HEK293T (cell line): ENCODE data around the gene FAAP20.
"Not testable (repeated sequence)": the region's sequence is repeated elsewhere in the genome, so short reads cannot be mapped to it uniquely, and the experiment has no call there.

Experiments used
- CTCF ChIA-PET: fragments of 350-600 bp; formaldehyde crosslinking; extraction: SDS; loops from one replicate; lab custom pipeline; 2021; ENCODE audit warnings: antibody characterized with exemption, inconsistent platforms; lab: Yijun Ruan, JAX
- POLR2A ChIA-PET: fragments of 350-600 bp; formaldehyde crosslinking; extraction: SDS; loops from one replicate; lab custom pipeline; 2020; ENCODE audit warnings: antibody characterized with exemption, inconsistent platforms; lab: Yijun Ruan, JAX
- DNase-seq: peaks from one replicate; pipeline ENCODE4 v3.0.0; 2012; ENCODE audit warnings: mixed read lengths; ENCODE audit errors: extremely low spot score
- ARNT ChIP-seq: fragments of 450-650 bp; IDR thresholded peaks from 2 replicates; pipeline ENCODE4 v1.6.1; 2017; ENCODE audit warnings: mild to moderate bottlenecking
- BHLHE40 ChIP-seq: fragments of 450-650 bp; IDR thresholded peaks from 2 replicates; pipeline ENCODE4 v1.6.1; 2016; ENCODE audit warnings: mild to moderate bottlenecking, moderate library complexity, borderline replicate concordance
- CTBP1 ChIP-seq: fragments of 450-650 bp; IDR thresholded peaks from 2 replicates; pipeline ENCODE4 v1.6.1; 2016; ENCODE audit warnings: borderline replicate concordance
- ELF4 ChIP-seq: fragments of 450-650 bp; IDR thresholded peaks from 2 replicates; pipeline ENCODE4 v1.6.1; 2017; ENCODE audit warnings: antibody characterized with exemption
- FOXA1 ChIP-seq: fragments of 450-650 bp; IDR thresholded peaks from 2 replicates; pipeline ENCODE4 v1.6.1; 2016; ENCODE audit warnings: mild to moderate bottlenecking
- FOXK2 ChIP-seq: fragments of 450-650 bp; IDR thresholded peaks from 2 replicates; pipeline ENCODE4 v1.6.1; 2016; ENCODE audit warnings: mild to moderate bottlenecking
- FOXM1 ChIP-seq: fragments of 450-650 bp; IDR thresholded peaks from 2 replicates; pipeline ENCODE4 v1.6.1; 2017; ENCODE audit warnings: mild to moderate bottlenecking, borderline replicate concordance
- HDGF ChIP-seq: fragments of 450-650 bp; IDR thresholded peaks from 2 replicates; pipeline ENCODE4 v1.6.1; 2017; ENCODE audit warnings: antibody characterized with exemption, borderline replicate concordance
- L3MBTL2 ChIP-seq: fragments of 450-650 bp; conservative IDR thresholded peaks from 2 replicates; pipeline ENCODE4 v1.6.1; 2016; ENCODE audit warnings: mild to moderate bottlenecking
- LEF1 ChIP-seq: fragments of 450-650 bp; IDR thresholded peaks from 2 replicates; pipeline ENCODE4 v1.6.1; 2017; ENCODE audit warnings: mild to moderate bottlenecking, borderline replicate concordance
- NFRKB ChIP-seq: fragments of 450-650 bp; IDR thresholded peaks from 2 replicates; pipeline ENCODE4 v1.6.1; 2016; ENCODE audit warnings: mild to moderate bottlenecking, moderate library complexity
- SP1 ChIP-seq: fragments of 450-650 bp; IDR thresholded peaks from 2 replicates; pipeline ENCODE4 v1.6.1; 2017
- SUZ12 ChIP-seq: fragments of 450-650 bp; IDR thresholded peaks from 2 replicates; pipeline ENCODE4 v1.6.1; 2016; ENCODE audit warnings: mild to moderate bottlenecking
- TARDBP ChIP-seq: fragments of 450-650 bp; IDR thresholded peaks from 2 replicates; pipeline ENCODE4 v1.6.1; 2016
- ZNF384 ChIP-seq: fragments of 450-650 bp; IDR thresholded peaks from 2 replicates; pipeline ENCODE4 v1.6.1; 2016
- TF ChIP-seq, protein P1 (sequence below): fragments of 450-650 bp; IDR thresholded peaks from 2 replicates; pipeline ENCODE4 v1.6.1; 2016

The FAAP20 gene

DNA sequence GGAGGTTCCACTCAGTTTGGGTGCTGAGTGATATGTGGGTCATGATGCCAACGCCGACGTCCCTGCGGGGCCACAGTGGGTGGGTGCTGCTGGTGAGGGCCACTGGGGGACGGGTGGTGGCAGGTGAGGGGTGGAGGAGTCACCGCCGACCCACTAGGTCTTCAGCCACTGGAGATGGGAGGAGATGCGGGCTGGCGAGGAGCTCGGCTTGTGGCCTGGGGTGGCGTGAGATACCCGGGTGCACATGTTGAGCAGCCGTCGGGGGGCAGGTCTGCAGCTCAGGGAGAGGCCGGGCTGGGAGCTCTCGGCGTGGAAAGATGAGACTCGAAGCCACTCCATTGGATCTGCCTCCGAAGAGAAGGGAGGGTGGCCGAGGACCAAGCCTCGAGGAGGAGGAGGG lies 40.5 kb downstream of the FAAP20 start:
- CTCF ChIA-PET = no interaction called here
- TF ChIP-seq L3MBTL2 = no peak
- DNase-seq = no peak
- POLR2A ChIA-PET = no interaction called here

DNA sequence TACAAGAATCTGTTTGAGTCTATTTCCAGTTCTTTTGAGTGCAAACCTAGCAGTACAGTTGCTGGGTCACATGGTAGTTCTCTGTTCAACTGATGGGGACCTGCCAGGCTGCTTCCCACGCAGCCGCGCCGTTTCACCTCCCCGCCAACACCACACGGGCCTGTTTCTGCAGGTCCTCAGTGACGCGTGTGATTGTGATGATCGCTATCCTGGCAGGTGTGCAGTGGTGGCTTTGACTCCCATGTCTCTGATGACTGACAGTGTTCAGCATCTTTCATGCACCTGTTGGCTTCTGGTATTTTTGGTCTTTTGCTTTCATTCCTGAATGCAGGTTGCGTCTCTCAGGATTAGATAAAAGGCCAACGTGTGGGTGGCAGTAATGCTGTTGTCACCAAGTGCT lies 41.6 kb downstream of the FAAP20 start:
- TF ChIP-seq TARDBP (no peak), FOXM1 (no peak), SP1 (no peak), BHLHE40 (no peak), HDGF (no peak), L3MBTL2 (no peak), ZNF384 (no peak), FOXA1 (no peak), ELF4 (no peak), NFRKB (no peak), SUZ12 (no peak), LEF1 (no peak), FOXK2 (no peak)
- TF ChIP-seq, protein P1, sequence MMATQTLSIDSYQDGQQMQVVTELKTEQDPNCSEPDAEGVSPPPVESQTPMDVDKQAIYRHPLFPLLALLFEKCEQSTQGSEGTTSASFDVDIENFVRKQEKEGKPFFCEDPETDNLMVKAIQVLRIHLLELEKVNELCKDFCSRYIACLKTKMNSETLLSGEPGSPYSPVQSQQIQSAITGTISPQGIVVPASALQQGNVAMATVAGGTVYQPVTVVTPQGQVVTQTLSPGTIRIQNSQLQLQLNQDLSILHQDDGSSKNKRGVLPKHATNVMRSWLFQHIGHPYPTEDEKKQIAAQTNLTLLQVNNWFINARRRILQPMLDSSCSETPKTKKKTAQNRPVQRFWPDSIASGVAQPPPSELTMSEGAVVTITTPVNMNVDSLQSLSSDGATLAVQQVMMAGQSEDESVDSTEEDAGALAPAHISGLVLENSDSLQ = no peak
- CTCF ChIA-PET = no interaction called here
- POLR2A ChIA-PET = no interaction called here
- DNase-seq = no peak

DNA sequence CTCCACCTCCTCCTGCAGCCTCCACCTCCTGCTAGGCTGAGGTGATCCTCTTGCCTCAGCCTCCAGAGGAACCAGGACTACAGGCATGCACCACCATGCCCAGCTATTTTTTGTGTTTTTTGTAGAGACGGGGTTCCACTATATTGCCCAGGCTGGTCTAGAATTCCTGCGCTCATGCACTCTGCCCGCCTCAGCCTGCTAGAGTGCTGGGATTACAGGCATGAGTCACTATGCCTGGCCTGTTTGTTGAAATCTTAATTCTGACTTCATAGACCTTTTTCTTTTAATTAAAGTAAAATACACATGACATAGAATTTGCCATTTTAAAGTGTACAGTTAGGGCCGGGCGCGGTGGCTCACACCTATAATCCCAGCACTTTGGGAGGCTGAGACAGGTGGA lies 42.7 kb downstream of the FAAP20 start:
- CTCF ChIA-PET = interaction anchor here (0.5 to 1.2 kb wide), 3 partner anchors 12 to 174 kb away, joined by 3 to 4 read pairs (median 3); no protein-coding TSS in a partner anchor
- DNase-seq = no peak
- POLR2A ChIA-PET = no interaction called here
- TF ChIP-seq ZNF384 (no peak), CTBP1 (no peak), FOXM1 (no peak), TARDBP (no peak), NFRKB (no peak), FOXA1 (no peak), HDGF (no peak), SUZ12 (no peak)

DNA sequence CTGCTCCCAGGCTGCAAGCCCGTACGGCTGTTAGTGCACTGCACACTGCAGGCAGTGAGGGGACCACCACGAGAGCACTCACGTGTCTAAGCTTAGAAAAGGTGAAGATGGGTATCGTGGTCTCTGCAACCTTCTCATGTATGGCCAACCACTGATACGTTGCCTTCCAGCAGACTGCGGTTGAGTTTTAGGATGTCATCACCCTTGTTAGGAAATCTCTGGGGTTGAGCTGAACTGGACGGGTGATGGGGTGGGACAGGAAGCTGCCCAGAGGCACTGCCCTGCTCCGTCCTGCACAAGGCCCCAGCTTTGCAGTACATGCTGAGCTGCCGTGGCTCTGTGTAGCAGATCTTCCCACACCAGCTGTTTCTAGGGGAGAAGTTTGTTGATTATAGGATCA lies 43.3 kb downstream of the FAAP20 start:
- TF ChIP-seq CTBP1 (no peak), ARNT (no peak), NFRKB (no peak), L3MBTL2 (no peak), SUZ12 (no peak), SP1 (no peak), FOXA1 (no peak), FOXK2 (no peak), FOXM1 (no peak), TARDBP (no peak), HDGF (no peak), LEF1 (no peak), ELF4 (no peak), ZNF384 (no peak), BHLHE40 (no peak)
- TF ChIP-seq, protein P1 = no peak
- CTCF ChIA-PET = interaction anchor here (0.5 to 1.2 kb wide), 3 partner anchors 11 to 173 kb away, joined by 3 to 4 read pairs (median 3); no protein-coding TSS in a partner anchor
- DNase-seq = no peak
- POLR2A ChIA-PET = no interaction called here

DNA sequence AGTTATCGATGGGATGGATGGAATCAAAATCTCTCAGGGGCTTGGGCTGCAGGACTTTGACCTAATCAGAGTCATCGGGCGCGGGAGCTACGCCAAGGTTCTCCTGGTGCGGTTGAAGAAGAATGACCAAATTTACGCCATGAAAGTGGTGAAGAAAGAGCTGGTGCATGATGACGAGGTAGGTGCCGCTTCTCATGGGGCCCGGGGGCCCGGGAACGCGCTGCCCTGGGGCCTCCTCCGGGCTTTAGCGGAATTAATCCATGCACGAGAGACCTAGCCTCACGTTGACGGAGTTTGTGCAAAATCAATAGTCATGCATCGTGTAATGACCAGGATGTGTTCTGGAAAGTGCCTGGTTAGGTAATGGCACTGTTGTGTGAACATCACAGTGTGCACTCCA lies 43.8 kb downstream of the FAAP20 start:
- ChIA-PET POLR2A (no interaction called here), CTCF (interaction anchor here (1.2 kb wide), 1 partner anchor 11 kb away, joined by 4 read pairs; no protein-coding TSS in a partner anchor)
- no peak for TF ChIP-seq HDGF
- no peak for TF ChIP-seq CTBP1
- TF ChIP-seq ZNF384 = no peak
- TF ChIP-seq, protein P1 = no peak
- no peak for TF ChIP-seq FOXK2
- TF ChIP-seq LEF1 = no peak
- no peak for TF ChIP-seq NFRKB
- no peak for TF ChIP-seq L3MBTL2
- no peak for TF ChIP-seq ELF4
- TF ChIP-seq SP1 = no peak
- no peak for TF ChIP-seq FOXM1
- no peak for TF ChIP-seq ARNT
- no peak for TF ChIP-seq BHLHE40
- TF ChIP-seq FOXA1 = no peak
- TF ChIP-seq SUZ12 = no peak
- no peak for TF ChIP-seq TARDBP
- DNase-seq = no peak

DNA sequence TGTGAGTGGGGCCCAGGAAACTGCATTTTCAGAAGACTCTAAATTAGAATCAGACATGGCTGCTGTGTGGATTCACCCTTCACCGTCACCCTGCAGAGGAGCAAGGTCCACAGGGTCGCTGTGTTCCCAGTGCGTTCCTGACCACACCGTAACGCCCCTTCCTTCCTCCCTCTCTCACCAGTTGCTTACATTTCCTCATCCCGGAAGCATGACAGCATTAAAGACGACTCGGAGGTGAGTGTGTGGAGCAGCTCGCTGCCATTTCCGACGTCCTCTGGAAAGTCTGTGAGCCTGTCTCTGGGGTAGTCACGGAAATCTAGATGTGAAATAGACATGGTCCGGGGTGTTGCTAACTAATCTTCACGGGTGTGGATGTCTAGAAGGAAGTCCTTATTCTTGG lies 45.9 kb downstream of the FAAP20 start:
- DNase-seq = no peak
- CTCF ChIA-PET = interaction anchor here (0.5 to 1.4 kb wide), 3 partner anchors 9 to 777 kb away, joined by 3 to 5 read pairs (median 3); no protein-coding TSS in a partner anchor
- POLR2A ChIA-PET = no interaction called here
- TF ChIP-seq LEF1 = no peak
- TF ChIP-seq ELF4 = no peak
- no peak for TF ChIP-seq SP1
- no peak for TF ChIP-seq HDGF
- TF ChIP-seq L3MBTL2 = no peak
- no peak for TF ChIP-seq FOXA1
- no peak for TF ChIP-seq ZNF384
- TF ChIP-seq, protein P1 = no peak
- no peak for TF ChIP-seq FOXK2
- TF ChIP-seq ARNT = no peak
- no peak for TF ChIP-seq FOXM1
- no peak for TF ChIP-seq SUZ12
- no peak for TF ChIP-seq CTBP1
- no peak for TF ChIP-seq BHLHE40
- TF ChIP-seq NFRKB = no peak

DNA sequence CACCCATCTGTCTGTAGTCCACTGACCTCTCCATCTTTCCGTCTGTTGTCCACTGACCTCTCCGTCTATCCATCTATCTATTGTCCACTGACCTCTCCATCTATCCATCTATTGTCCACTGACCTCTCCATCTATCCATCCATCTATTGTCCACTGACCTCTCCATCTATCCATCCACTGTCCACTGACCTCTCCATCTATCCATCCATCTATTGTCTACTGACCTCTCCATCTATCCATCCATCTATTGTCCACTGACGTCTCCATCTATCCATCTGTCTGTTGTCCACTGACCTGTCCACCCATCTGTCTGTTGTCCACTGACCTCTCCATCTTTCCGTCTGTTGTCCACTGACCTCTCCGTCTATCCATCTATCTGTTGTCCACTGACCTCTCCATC lies 46.7 kb downstream of the FAAP20 start:
- CTCF ChIA-PET, POLR2A ChIA-PET, DNase-seq: not testable (repeated sequence)
